ENCODE results near the gene APOBEC3A.
"Not testable (repeated sequence)": the region's sequence is repeated elsewhere in the genome, so short reads cannot be mapped to it uniquely, and the experiment has no call there.

Gene APOBEC3A

DNA sequence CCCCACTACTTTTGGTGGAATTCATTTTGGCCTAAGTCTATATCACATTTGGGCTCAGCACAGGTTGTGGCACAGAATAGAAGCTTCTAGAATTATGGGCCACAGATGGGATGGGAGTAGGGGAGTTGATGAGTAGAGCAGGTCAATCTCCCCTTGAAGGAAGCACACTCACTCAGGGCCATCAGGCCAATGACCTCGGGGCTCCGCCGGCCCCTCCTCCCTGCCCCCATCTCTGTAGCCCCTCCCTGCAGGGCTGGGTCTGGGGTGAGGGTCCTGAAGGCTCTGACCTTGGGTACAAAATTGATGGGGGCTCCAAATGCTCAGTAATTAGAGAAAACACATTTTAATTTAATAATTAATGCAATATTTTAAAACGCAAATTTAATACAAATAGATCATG is 3.3 kb downstream of the APOBEC3A start:
- not testable (repeated sequence) for DNase-seq

DNA sequence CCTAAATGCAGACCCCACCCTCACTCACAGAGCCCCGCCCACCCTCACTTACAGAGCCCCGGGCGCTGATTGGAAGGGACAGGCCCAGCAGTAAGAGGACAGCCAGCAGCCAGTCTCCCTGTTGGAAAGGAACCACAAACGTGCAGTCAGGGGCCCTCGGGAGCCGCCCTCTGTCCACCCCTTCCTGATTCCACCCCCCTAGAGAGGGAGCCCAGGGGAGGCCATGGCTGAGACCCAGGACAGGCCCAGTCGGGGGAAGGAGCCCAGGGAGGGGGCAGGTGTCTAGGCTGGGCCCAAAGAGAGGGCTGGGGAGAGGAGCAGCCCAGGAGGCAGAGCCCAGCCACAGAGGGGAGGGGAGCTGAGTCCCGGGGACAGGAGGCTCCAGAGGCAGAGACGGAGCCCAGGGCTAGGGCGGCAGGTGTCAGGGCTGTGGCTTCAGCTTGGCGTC is 5.9 kb downstream of the APOBEC3A start:
- not testable (repeated sequence) for DNase-seq

DNA sequence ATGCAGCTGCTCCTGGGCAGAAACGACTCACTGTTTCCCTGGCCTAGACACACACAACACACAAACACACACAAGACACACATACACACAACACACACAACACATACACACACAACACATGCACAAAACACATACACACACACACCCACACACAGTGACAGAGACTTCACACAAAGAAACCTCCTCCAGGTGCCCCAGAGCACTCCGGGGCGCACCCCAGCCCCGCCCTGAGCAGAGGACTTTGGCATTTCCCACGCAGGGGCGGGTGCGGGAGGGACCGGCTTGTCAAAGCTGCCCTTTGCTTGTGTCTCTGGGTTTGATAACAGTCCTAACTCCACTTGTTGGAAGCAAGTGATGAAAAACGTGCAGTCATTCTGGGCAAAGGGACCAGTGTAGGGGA is 6.5 kb downstream of the APOBEC3A start:
- DNase-seq, result no peak

DNA sequence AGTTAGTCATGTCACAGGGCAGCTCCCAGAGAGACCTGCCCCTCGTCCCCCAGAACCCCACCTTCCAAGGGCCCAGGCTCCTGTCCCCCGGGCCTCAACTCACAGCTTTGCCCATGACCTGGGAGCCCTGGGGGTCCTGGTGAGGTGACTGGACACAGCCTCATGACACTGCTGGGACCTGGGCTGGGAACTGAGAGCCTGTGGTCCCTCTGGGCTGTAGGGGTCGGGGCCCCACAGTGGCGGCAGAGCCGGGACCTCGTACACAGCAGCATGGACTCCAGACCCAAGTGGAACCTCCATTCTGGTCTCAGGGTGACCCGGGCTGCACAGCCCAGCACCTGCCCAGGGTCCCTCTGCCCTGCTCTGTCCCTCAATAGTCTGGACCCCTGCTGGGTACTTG is 6.9 kb downstream of the APOBEC3A start:
- no peak for DNase-seq

DNA sequence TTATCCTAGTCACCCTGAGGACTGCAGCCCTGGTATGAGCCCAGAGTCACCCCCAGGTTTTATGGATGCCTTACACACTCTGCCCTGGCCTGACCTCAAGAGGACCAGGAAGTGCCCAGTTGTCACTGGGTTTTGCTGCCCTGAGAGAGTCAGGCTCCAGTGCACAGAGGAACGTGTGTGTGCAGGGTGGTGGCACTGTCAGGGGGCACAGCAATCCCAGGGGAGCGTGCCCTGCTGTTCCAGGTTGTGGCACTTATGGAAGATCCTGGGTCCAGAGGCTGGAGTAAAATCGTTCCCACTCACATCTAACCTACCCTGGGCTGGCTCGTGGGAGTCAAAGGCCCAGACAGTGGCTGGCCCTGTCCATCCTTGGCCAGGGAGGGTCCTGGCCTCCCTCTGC is 7.6 kb downstream of the APOBEC3A start:
- DNase-seq, result no peak

DNA sequence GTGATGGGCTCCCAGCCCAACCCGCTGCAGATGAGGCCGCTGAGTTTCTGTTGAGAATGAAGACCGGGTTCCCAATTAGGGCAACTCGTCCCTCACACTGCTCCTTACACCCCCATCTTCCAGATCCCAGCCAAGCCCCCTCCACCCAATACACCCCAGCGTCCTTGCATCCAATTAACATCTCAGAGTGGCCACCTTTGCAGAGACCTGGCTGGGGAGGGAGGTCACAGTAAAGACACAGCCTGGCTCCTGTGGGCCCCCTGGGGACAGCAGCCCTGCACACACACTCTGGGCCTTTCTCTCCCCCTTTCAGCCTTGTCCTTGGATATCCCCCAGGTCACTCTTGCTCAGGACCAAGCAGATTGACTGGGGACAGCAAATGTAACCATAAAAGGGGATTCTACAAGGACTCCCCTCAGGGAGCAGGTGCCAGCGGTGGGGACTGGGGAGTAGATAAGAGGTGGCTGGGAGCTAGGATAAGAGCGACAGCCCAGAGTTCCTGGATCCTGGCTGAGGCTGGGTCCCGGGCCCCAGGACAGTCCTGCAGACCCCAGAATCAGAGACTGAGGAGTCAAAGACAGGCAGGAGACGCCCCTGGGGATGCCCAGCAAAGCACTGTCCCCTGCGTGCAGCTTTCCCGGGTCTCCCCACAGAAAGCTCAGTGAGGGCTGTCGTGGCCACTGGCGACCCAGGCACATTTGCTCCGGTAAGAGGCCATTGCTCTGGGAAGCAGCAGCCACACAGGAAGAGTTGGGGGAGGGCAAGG is 8.4 kb downstream of the APOBEC3A start:
- no peak for DNase-seq

DNA sequence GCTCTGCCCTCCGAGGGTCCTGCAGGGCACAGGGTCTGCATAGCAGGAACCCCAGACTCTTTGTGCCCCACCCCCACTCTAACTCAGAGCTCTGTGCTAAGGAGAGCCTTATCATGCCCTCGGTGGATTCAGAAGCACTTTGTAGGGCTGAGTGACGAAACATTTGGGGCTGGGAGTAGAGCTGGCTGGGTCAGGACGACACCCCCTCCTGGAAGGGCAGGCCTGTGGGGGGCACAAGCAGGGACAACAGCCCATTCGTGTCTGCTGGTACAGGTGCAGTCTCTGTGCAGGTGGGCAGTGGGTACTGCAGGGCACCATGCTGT is 8.9 kb downstream of the APOBEC3A start:
- DNase-seq, result no peak

DNA sequence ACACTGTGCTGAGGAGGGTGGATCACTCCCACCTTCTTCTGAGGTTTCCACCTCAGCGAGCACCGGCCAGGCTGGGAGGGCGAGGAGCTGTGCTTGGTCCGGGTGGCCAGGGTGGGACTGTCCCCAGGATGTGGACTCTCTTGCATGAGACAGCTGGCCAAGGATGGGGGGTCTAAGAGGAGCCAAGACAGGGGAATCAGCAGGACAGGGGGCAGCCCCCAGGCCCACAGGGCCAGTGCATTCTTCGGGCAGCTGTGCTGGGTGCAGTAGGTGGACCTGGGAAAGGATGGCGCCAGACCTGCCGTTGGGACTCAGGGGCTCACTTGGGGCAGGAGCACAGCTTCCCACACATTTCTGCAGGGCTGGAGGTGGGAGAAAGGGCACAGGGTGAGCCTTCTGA is 9.5 kb downstream of the APOBEC3A start:
- no peak for DNase-seq

DNA sequence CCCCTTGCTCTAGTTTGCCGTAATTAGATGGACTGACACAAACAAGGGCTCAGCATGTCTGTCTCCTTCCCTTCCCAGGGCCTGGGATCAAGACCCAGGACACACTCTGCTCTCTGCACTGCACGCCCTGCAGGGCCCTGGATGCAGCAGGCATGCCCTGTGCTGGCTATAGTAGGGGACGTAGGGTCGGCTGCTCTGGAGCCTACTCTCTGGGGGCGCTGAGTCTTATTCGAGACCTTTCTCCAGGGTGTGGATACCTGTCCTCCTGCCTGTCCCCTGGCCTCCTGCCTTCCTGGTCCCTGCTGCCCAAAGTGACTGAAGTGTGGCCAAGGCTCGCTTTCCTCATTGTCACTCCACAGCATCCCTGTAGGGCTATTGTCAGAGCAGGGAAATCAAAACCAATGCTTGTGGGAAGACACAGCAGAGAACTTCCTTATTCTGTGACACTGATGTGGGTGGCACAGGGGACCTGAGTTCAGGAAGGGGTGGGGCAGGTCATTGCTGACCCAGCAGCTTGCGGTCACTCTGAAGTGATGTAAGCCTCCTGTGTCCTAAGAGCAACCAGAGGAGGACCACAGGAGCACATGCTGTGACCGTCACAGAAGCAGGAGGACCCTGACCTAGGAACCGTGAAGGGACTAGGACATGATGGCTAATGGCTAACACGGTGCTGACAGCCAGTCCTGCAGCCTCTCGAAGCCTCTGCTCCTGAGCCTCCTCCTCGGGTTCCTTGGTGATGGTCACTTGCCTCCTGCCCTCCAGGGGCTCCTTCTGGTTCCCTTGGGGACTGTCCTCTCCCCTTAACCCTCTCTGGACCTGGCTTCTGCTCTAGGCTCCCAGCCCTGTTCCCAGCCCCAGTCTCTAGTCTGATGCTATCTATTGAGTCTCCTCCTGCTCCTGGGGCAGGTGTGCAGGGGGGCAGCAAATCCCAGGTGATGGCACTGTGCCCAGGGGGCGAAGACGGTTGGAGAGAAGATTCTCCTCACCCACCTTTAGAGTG is 10.3 kb downstream of the APOBEC3A start:
- no peak for DNase-seq

DNA sequence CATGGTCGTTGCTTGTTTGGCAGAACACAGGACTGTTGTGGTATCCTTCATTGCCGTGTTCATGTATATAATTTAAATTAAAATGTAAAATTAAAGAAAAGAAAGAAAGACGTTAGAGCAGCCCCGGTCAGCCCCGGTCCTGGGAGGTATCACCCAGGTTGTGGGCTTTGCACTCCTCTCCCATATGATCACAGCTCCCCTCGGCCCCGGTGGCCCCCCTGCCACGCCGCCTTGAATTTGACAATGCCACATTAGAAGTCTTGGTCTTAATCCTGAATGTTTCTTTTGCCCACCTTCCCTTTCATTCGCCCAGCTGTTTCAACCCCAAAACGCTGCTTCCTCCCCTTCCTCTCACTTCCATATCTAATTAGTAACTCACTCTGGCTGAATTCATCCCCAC is 11.4 kb downstream of the APOBEC3A start:
- DNase-seq, result no peak

DNA sequence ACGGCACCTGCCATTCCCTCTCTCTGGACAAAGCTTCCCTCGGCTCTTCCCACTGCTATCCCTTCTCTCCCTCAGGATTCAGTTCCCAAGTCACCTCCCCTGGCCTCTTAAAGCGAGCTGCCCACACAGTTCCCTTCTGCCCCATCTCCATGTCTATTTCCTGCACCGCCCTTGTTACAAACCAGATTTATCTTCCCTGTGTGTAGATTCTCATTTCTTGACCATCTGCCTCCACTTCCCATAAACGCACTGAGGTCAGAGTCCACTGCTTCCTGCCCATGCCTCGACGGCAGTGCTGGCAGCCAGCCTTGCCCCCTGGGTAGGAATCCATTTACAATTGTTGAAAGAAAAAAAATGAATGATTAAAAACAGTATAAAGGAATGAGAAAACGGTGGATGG is 13.1 kb downstream of the APOBEC3A start:
- DNase-seq, result no peak

DNA sequence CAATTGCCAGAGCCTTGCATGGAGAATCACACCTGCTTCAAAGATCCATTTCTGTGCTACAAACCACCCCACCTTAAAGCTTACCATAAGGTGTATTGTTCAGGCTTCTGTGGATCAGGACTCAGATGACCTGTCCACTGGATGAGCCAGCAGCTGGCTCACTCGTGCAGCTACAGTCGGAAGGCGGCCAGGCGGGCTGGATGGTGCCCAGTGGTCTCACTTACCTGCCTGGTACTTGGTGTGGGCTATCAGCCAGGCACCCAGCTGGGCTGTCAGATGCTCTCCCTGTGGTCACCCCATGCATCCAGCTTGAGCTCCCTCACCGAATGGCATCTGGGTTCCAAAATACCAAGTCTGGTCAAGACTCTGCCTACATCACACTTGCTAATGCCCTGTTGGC is 13.8 kb downstream of the APOBEC3A start:
- DNase-seq, result no peak

DNA sequence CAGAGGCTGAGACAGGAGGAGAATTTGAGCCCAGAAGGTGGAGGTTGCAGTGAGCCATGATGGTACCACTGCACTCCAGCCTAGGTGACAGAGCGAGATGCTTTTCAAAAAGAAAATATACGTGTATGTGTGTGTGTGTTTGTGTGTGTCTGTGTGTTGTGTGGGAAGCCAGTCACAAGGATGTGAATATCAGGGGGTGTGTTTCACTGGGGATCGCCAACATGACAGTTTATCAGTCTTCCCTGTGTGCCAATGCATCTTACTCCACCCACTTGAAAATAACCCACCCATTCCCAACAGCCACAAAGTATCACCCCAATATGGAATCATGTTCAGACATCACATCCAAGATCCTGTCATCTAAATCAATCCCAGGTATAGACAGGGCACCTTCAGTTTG is 14.4 kb downstream of the APOBEC3A start:
- no peak for DNase-seq

DNA sequence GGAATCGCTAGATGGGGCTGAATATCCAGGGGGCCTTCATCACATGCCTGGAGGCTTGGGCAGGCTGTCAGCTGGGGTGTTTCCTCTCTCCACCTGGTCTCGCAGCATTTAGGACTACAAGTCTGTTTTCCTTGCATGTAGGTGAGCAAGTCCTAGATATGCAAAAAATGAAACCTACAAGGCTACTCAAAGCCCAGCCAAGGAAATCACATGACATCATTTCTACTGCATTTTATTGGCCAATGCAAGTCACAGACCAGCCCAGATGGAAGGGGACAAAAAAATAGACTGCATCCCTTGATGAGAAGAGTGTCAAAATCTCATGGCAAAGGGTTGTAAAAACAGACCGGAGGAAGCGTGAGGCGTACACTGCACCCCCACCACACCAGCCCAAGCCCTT is 15.1 kb downstream of the APOBEC3A start:
- no peak for DNase-seq

DNA sequence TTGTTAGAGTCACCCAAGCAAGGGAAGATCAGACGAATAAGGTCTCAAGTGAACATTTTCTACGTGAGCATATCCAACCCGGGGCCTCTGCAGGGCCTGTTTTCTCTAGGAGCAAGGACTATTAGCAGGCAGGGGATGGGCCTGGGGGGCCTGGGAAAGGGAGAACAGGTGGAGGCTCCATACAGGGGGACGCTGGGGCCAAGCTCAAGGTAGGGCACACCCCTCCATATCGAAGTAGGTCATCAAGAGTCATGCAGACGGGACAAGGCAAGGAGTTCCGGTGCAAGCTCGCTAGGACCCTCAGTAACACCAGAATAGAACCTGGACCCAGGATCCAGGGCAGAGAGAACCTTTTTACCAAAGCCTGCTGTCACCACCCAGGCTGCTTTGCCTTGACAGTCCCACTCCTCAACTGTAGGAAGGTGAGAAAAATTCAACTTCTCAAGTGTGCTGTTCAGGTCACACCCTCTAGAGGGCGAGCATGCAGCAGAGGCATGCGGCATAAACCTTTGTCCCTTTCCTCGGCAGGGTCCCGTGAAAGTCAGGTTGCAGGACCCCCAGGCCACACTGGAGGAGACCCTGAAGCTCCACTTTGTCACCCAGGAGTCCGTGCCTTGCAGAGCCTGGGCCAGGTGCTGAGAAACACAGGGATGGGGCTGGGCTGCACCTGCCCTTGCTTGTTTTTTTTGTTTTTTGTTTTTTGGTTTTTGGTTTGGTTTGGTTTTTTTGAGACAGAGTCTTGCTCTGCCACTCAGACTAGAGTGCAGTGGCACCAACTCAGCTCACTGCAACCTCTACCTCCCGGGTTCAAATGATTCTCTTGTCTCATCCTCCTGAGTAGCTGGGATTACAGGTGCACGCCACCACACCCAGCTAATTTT is 16.1 kb downstream of the APOBEC3A start:
- DNase-seq, result peak; percentile 22

DNA sequence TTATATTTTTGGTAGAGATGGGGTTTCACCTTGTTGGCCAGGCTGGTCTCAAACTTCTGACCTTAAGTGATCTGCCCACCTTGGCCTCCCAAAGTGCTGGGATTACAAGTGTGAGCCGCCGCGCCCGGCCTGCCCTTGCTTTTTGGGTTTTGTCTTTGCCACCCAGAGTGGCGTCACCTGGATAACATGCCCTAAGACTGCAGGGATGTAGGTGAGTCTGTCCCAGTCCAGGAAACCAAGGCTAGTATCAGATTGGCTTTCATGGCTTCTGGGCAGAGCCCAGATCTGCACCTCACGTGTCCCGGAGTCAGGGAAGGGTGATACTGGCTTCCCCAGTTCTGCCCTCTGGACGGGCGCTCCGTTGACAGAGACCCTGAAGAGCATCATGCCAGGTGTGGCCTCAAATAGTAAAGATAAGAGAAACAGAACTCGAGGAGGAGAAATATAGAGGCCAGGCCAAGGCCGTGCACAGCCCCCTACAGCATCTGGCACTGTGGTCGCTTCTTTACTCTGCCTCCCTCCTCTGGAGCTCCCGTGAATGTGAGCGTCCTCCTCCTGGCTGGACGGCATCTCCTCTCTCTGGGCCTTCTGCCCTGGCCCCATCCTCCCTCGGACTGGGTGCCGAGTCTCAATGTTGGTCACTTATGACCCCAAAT is 16.9 kb downstream of the APOBEC3A start:
- no peak for DNase-seq

DNA sequence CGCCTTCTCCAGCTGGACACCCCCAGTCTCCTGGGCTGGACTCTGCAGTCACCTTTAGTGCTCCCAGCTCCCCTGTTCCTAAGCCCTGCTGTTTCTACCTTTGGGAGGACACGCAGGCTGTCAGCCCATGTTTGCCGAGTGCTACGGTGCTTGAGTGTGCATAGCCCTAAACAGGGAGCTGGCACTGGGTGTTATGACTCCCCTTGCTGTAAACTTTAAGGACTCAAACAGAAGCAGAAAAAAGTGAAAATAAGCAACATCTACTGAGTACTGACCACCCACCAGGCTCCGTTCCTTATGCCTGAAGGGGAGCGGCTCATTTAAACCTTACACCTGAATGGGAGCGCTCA is 17.4 kb downstream of the APOBEC3A start:
- no peak for DNase-seq

DNA sequence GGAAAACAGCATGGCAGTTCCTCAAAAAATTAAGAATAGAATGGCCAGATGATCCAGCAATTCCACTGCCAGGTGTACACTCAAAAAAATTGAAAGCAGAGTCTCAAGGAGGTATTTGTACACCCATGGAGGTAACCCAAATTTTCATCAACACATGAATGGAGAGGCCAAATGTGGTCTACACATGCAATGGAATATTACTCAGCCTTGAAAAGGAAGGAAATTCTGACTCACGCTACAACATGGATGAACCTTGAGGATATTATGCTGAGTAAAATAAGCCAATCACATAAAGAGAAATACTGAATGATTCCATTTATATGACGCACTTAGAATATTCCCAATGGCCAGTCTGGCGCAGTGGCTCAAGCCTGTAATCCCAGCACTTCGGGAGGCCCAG is 19.9 kb downstream of the APOBEC3A start:
- DNase-seq, result not testable (repeated sequence)

DNA sequence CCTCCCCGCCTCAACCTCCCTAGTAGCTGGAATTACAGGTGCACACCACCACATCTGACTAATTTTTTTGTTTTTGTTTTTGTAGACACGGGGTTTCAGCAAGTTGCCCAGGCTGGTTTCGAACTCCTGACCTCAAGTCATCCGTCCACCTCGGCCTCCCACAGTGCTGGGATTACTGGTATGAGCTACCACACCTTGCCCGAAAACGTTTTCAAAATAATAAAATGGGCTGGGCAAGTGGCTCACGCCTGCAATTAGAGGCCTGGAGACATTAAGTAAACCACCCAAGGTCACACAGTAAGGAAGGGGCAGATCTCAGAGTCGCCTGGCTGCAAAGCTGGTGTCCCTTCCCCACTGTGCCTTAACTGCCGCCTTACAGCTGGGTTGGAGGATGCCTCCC is 23.2 kb downstream of the APOBEC3A start:
- not testable (repeated sequence) for DNase-seq

DNA sequence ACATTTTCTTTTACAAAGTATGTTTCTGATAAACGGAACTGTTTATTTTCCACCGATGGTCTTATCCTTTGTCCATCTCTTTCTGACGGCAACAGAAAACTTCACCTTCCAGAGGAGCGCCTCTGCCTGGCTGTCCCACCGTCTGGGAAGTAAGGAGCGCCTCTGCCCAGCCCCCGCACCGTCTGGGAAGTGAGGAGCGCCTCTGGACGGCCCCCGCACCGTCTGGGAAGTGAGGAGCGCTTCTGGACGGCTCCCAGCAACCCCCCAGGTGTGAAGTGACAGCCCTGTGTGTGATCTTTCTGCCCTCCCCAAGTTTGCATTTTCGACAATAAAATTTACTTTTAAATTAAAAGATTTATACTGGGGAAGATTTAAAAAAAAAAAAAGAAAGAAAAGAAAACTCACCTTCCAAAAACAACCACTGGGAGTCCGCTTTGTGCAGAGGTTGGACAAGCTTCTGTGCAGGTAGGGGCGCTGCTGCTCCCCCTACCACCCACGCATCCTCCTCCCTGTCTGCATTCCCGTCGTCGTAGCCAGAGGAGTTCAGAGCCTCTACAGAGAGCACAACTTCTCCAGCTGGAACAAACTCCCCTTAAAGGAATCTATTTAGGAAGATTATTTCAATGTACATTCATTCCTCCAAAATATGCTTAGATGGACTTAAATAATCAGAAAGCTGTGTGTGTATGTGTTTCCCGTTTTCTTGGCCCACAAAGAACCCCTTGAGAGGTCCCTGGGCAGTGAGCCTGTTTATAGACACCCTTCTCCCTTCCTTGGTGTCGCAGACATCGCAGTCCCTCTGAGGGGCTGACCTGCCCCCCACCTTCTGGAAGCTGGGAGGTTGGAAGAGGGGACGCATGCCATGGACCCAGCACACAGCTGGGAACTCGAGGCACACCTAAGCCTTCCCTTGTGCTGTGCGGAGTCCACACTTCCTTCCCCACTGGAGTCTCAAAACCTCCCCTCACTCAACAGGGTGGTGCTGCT is 23.9 kb downstream of the APOBEC3A start:
- peak; percentile 15 for DNase-seq
